Sigmoid colon (tissue), 7 donors: ENCODE results near the gene IDE. TPM values are rescaled to one million over a fixed set of nuclear protein-coding genes. Genes with fewer than 3 reads are reported as not detected.

Experiments used
- DNase-seq: peaks from one replicate; pipeline ENCODE4 v3.0.0-alpha.2; 2019
- H3K27ac ChIP-seq, 4 donors: fragments of 200-600 bp; sonication (generic); one replicate each; pipeline ENCODE4 v1.5.1; 2016 to 2019; ENCODE audit warnings: mild to moderate bottlenecking in 1 of 4
- H3K27me3 ChIP-seq, 3 donors: fragments of 200-600 bp; sonication (generic); one replicate each; pipeline ENCODE4 v1.5.1; 2019; ENCODE audit warnings: mild to moderate bottlenecking in 1 of 3
- H3K36me3 ChIP-seq, 4 donors: fragments of 200-600 bp; sonication (generic); one replicate each; pipeline ENCODE4 v1.5.1; 2016 to 2019
- H3K4me1 ChIP-seq, 4 donors: fragments of 200-600 bp; sonication (generic); one replicate each; pipeline ENCODE4 v1.5.1; 2017 to 2019
- H3K4me3 ChIP-seq, 4 donors: fragments of 200-600 bp; sonication (generic); one replicate each; pipeline ENCODE4 v1.5.1; 2017 to 2019; ENCODE audit warnings: mild to moderate bottlenecking in 2 of 4, moderate library complexity in 1 of 4
- H3K9me3 ChIP-seq, 4 donors: fragments of 200-600 bp in 3 of 4; sonication (generic) in 3 of 4; one replicate each; pipeline versions ENCODE4 v1.5.1 to v1.6.1; 2013 to 2019
- CTCF ChIP-seq, 4 experiments: fragments of 450-650 bp in 3 of 4; fragments of 200-600 bp in 1 of 4; IDR thresholded peaks; one replicate each; pipeline ENCODE4 v1.5.1; 2016 to 2019; ENCODE audit warnings: antibody characterized with exemption in 4 of 4, mild to moderate bottlenecking in 3 of 4, moderate library complexity in 2 of 4
- EP300 ChIP-seq, 4 donors: sonication (generic); formaldehyde crosslinking; IDR thresholded peaks; one replicate each; pipeline ENCODE4 v1.6.1; 2017; ENCODE audit warnings: antibody characterized with exemption in 4 of 4
- POLR2A ChIP-seq, 2 donors: fragments of 450-650 bp; IDR thresholded peaks; one replicate each; pipeline ENCODE4 v1.6.1; 2016; ENCODE audit warnings: antibody characterized with exemption in 2 of 2, mild to moderate bottlenecking in 2 of 2, moderate library complexity in 2 of 2
- POLR2AphosphoS5 ChIP-seq, 4 donors: sonication (generic); formaldehyde crosslinking; IDR thresholded peaks; one replicate each; pipeline ENCODE4 v1.6.1; 2017; ENCODE audit warnings: antibody characterized with exemption in 4 of 4
- WGBS, 2 donors: extraction: QIAGEN DNeasy Blood & Tissue Kit; methylation state at CpG; one replicate each; pipeline ENCODE4 v1.1.7; 2013; 5-methylcytosine and 5-hydroxymethylcytosine counted together
- intact Hi-C: fragments of 100-400 bp; cut with DNase I; formaldehyde crosslinking; loops from one replicate; pipeline ENCODE4 v1.15.1; 2023
- polyA plus RNA-seq, 3 donors: library from polyadenylated mRNA; stranded (reverse); fragments of 200-250 nt; gene quantifications; one replicate each; pipeline ENCODE4 v1.2.3, GENCODE V29; 2013
- total RNA-seq, 4 donors: library from RNA; depleted of rRNA; stranded (reverse); fragments of >200 nt; gene quantifications; one replicate each; pipeline ENCODE4 v1.1.0, GENCODE V29; 2016
- donor health status: healthy with polysubstance abuse.
- donor health status: Bipolar disorder and iron deficiency.
- donor health status: healthy.

The IDE gene
- total and polyA plus RNA-seq, 7 donors, result 7.8 to 32.9 (median 23.3) TPM

DNA sequence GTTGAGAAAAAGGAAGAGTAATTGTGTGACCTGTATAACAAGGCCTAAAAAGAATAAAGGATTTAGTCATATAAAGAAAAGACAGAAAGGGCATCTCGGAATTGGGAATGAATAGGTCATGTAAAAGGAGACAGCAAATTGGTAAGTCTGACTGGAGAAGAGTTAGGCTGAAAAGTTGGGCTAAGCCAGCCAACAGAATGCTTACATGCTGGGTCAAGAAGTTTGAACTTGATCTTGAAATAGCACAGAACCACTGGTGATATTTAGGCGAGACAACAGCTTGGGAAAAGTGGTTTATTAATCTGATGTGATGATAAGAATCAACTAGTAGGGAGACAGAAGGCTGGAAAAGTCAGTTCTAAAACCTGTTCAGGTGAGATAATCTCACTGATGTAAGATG lies 4.8 kb downstream of the IDE start:
- no peak for TF ChIP-seq POLR2AphosphoS5 (IDR thresholded peaks at IDR 0.05)
- TF ChIP-seq POLR2A (IDR thresholded peaks at IDR 0.05), result no peak
- TF ChIP-seq EP300 (IDR thresholded peaks at IDR 0.05), result no peak
- TF ChIP-seq CTCF (IDR thresholded peaks at IDR 0.05), result no peak
- DNase-seq, result no peak
- no peaks in the 10 kb centered on the region for H3K27me3 ChIP-seq
- H3K36me3 ChIP-seq, result peaks cover 0 to 5% (median 2%) of the 10 kb centered on the region in 4 donors
- no peak overlapping the region for H3K27ac ChIP-seq
- peaks cover 2 to 36% (median 15%) of the 10 kb centered on the region in 4 donors for H3K4me1 ChIP-seq
- no peaks in the 10 kb centered on the region for H3K9me3 ChIP-seq
- intact Hi-C loops, result no loop called here
- H3K4me3 ChIP-seq, result no peak overlapping the region
- 88 to 89% methylated on average over 2 of the region's 2 CpGs for WGBS, 2 donors

DNA sequence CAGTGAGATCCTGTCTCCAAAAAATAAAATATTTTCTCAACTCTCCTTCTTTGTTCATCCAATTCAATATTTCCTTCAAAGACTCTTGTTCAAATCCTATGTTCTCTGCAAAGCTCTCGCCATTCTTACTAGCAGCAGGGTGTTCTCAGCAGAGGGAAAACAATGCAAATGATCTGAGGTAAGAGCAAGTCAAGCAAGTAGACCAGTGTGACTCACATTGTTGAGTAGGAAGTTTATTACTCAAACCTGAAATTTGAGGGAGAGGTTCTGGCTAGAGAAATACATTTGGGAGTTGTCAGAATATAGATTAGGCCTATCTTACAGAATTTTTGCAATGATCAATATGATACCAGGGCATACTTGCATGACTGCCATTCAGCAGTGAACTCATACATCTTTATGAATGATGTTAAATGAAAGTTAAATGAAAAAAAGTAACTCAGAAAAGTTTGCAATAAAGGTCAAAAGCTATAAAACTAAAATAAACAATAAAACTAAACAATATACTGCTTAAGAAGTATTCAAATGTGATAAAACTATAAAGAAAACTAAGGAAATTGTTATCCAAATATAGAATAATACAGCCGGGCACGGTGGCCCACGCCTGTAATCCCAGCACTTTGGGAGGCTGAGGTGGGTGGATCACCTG lies 5.8 kb downstream of the IDE start:
- H3K4me1 ChIP-seq, result peaks cover 0 to 36% (median 15%) of the 10 kb centered on the region in 4 donors
- no peaks in the 10 kb centered on the region for H3K27me3 ChIP-seq
- intact Hi-C loops, result no loop called here
- no peak overlapping the region for H3K4me3 ChIP-seq
- 19 to 62% methylated on average over 4 of the region's 4 CpGs for WGBS, 2 donors
- peaks cover 0 to 5% (median 2%) of the 10 kb centered on the region in 4 donors for H3K36me3 ChIP-seq
- DNase-seq, result no peak
- H3K9me3 ChIP-seq, result no peaks in the 10 kb centered on the region
- no peak overlapping the region for H3K27ac ChIP-seq
- TF ChIP-seq CTCF (IDR thresholded peaks at IDR 0.05) (no peak), EP300 (IDR thresholded peaks at IDR 0.05) (no peak), POLR2A (IDR thresholded peaks at IDR 0.05) (no peak), POLR2AphosphoS5 (IDR thresholded peaks at IDR 0.05) (no peak)

GRCh38 chr10:92562424-92562823 lies 11.5 kb downstream of the IDE start:
- no peak for DNase-seq
- Histone ChIP-seq H3K27ac (no peak overlapping the region), H3K4me1 (no peaks in the 10 kb centered on the region), H3K27me3 (no peaks in the 10 kb centered on the region), H3K9me3 (no peaks in the 10 kb centered on the region), H3K4me3 (no peak overlapping the region), H3K36me3 (peaks cover 0 to 30% (median 7%) of the 10 kb centered on the region in 4 donors)
- no peak for TF ChIP-seq POLR2A (IDR thresholded peaks at IDR 0.05)
- TF ChIP-seq CTCF (IDR thresholded peaks at IDR 0.05), result no peak
- TF ChIP-seq EP300 (IDR thresholded peaks at IDR 0.05), result no peak
- TF ChIP-seq POLR2AphosphoS5 (IDR thresholded peaks at IDR 0.05), result no peak
- intact Hi-C loops, result no loop called here

DNA sequence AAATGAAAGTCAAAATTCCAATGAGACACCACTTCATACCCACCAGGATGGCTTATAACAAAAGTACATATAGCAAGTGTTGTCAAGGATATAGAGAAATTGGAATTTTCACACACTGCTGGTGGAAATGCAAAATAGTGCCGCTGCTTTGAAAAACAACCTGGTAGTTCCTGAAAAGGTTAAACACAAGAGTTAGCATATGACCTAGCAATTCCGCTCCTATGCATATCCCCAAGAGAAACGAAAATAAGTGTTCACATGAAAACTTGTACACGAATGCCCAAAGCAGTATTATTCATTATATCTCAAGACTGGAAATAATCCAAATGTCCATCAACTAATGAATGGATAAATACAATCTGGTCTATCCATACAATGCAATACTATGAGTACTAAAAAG lies 14.8 kb downstream of the IDE start:
- WGBS, 2 donors, result 97 to 98% methylated on average over 4 of the region's 4 CpGs
- peaks cover 0 to 53% (median 10%) of the 10 kb centered on the region in 4 donors for H3K36me3 ChIP-seq
- peaks cover 0 to 3% (median 0%) of the 10 kb centered on the region in 4 donors for H3K9me3 ChIP-seq
- intact Hi-C loops, result no loop called here
- H3K4me3 ChIP-seq, result no peak overlapping the region
- no peaks in the 10 kb centered on the region for H3K4me1 ChIP-seq
- H3K27me3 ChIP-seq, result no peaks in the 10 kb centered on the region
- no peak for DNase-seq
- TF ChIP-seq CTCF (IDR thresholded peaks at IDR 0.05), result no peak
- TF ChIP-seq POLR2AphosphoS5 (IDR thresholded peaks at IDR 0.05), result no peak
- no peak for TF ChIP-seq EP300 (IDR thresholded peaks at IDR 0.05)
- no peak for TF ChIP-seq POLR2A (IDR thresholded peaks at IDR 0.05)
- H3K27ac ChIP-seq, result no peak overlapping the region

DNA sequence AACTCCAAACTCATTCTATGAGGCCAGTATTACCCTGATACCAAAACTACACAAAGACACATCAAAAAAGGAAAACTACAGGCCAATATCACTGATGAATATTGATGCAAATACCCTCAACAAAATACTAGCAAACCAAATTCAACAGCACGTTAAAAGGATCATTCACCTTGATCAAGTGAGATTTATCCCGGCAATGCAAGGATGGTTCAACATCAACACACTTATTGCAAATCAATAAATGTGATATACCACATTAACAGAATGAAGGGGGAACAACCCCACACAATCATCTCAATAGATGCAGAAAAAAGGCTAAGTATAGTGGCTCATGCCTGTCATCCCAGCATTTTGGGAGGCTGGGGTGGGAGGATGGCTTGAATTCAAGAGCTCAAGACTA lies 19.9 kb downstream of the IDE start:
- whole genome bisulfite sequencing, 2 donors, result 97 to 99% methylated on average over 2 of the region's 2 CpGs
- Histone ChIP-seq H3K27ac (no peak overlapping the region), H3K9me3 (peaks cover 0 to 5% (median 0%) of the 10 kb centered on the region in 4 donors), H3K4me3 (no peak overlapping the region), H3K4me1 (no peaks in the 10 kb centered on the region), H3K27me3 (no peaks in the 10 kb centered on the region), H3K36me3 (peaks cover 0 to 52% (median 6%) of the 10 kb centered on the region in 4 donors)
- DNase-seq, result no peak
- TF ChIP-seq CTCF (IDR thresholded peaks at IDR 0.05) (no peak), POLR2A (IDR thresholded peaks at IDR 0.05) (no peak), POLR2AphosphoS5 (IDR thresholded peaks at IDR 0.05) (no peak)
- intact Hi-C loops, result no loop called here
